GM18498 (cell line): Measurements from ENCODE around the gene LAMTOR2.
A peak's percentile ranks its signal among the peaks of the same experiment; 100 is the strongest.
"Not testable (repeated sequence)": the region's sequence is repeated elsewhere in the genome, so short reads cannot be mapped to it uniquely, and the experiment has no call there.

Experiments
- ATAC-seq: cut with Tn5 transposase; IDR thresholded peaks from one replicate; pipeline ENCODE4 v1.9.1; 2021; ENCODE audit warnings: mild to moderate bottlenecking, moderate library complexity; ENCODE audit not compliant: unreplicated experiment

Gene LAMTOR2

DNA sequence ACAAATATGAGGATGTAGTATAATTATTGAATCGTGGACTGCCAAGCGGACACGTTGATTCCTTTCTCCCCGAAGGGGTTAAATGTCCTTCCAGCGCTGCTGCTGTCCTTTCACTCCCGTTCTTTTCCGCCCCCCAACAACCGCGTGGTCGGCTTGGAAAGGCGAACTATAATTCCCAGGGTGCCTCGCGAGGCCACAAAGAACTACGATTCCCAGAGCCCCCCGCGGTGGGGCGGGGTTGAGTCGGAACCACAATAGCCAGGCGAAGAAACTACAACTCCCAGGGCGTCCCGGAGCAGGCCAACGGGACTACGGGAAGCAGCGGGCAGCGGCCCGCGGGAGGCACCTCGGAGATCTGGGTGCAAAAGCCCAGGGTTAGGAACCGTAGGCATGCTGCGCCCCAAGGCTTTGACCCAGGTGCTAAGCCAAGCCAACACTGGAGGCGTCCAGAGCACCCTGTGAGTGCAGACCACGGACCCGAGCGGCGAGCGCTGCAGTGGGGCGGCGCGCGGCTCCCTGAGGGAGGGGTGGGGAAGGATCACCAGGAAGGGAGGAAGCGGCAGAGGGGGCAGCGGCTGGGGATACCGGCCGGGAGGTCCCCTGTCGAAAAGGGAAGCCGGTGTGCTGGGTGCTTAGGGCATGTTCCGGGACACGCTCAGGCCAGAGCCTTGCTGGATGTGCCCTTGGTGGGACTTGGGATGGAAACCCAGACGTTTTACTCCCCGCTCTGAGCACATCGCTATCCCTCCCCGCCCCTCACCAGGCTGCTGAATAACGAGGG is at the start of gene LAMTOR2:
Gene LAMTOR2 (plus strand): TSS at position 283 of the 781 bp plus-strand sequence. CDS start 108 bp downstream, at position 391.
- ATAC-seq = peak; percentile 73

DNA sequence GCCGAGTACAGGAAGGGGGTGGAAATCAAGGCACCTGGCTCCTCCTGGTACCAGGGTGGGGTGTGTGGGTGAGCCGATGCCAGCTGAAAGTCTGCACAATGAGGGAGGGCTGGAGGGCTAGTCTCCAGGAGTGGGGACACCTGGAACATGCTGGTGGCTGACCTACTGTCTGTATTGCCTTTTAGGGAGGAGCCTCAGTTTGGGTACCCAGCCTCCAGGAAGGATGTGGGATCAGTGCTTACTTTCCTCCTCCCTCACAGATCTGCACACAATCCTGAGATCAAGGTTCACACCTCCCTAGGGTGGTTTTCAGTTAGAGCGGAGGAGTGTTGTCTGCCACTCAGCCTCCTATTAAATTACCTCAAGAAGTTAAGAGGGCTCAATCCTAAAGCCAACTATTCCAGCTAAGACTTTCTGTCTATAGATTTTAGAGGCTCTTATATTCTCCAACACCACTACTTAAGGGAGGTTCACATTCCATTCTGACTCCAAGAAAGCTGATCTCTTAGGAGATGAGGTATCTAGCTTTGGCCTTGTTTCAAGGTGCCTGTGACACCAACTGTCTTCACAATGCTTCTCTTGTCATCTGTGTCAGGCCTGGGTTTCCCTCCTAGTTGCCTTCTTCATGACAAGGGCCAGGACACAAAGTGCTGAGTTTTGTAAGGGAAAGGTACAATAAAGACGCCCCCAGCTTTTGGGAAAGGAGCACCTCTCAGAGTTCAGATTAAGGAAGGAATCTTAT is 49.6 kb upstream of the LAMTOR2 start:
- no peak for ATAC-seq

GRCh38 chr1:156006666-156007376 is 47.8 kb upstream of the LAMTOR2 start:
- ATAC-seq = no peak

GRCh38 chr1:156009404-156009803 is 45.2 kb upstream of the LAMTOR2 start:
- ATAC-seq = no peak

- peak; percentile 81 for ATAC-seq
Observed at GRCh38 chr1:156012051-156012817, 42.3 kb upstream of the LAMTOR2 start.

GRCh38 chr1:156014829-156015228 is 39.8 kb upstream of the LAMTOR2 start:
- no peak for ATAC-seq

GRCh38 chr1:156019946-156020292 is 34.7 kb upstream of the LAMTOR2 start:
- no peak for ATAC-seq

DNA sequence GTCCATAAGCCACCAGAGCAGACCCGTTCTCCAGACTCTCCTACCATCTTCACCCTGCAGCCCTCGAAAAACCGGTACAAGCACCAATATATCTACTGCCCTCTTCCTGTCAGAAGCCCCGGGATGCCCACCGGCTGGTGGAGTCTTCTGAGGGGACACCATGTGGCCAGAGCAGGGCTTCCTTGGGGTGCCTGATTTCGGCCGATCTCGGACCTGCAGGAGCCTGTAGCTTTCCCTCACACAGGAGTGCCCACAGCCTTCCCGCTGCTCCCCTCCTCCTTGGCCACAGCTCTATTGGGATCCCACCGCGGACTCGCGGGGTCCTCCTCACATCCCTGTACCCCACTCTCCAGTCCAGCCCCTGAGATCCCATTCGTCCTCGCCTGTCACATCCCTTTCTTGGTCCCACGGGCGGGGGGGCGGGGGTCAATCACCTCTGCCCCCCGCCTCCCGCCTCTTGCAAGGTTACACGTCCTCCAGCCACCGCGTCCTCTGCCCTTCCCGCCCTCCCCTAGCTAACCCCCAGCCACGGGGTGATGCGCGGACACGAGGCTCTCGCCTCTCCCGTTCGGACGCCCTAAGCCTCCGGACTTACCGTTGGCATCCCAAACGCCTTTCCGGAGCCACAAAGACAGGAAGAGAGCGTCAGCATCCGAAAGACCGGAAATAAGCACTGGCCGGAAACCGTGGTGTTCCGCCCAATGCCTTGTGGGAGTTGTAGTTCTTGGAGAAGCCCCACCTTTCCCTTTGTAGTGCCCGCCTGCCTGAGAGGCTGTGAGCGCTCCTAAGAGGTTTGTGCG is 34.1 kb upstream of the LAMTOR2 start, which contains the start of gene SSR2:
Gene SSR2 (minus strand): TSS at position 659 of the 800 bp plus-strand sequence. CDS start 784 bp downstream, outside the sequence.
- peak; percentile 93 for ATAC-seq

DNA sequence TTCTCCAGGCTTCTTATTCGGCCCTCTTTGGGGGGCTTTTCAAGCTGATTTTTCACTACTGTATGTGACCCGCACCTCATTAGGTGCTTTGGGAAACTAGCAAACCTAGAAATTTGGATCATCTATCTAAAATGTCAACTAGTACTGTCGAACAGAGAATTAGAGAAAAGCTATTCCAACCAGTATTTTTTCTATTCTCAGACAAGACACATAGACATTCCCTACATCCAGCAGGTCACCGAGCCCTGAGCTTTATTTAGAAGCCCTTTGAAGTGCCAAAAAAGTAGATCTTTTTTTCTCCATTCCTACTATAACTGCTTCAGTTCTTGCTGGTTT is 33.5 kb upstream of the LAMTOR2 start:
- no peak for ATAC-seq

GRCh38 chr1:156021954-156022353 is 32.6 kb upstream of the LAMTOR2 start:
- ATAC-seq = no peak

- ATAC-seq = no peak
Observed at GRCh38 chr1:156024801-156025200, 29.8 kb upstream of the LAMTOR2 start.

DNA sequence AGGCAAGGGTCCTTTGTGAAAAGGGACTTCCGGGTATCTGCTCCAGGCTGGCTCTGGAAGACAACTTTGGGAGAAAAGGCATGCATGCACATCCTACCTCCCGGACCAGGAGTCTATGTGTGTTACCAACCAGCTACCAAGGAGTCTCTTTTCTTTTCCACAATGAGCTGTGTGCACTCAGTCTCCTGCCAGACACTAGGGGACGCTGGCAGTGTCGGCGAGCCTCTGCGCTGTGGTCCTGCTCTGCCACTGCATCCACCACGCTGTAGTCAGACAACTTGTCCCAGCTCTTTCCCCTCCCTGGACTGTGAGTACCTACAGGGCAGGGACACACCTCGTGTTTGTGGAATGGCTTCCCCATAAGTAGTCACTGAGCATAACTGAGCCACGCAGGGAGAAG is 28.7 kb upstream of the LAMTOR2 start:
- ATAC-seq = no peak

- no peak for ATAC-seq
Observed at GRCh38 chr1:156026588-156026987, 28.0 kb upstream of the LAMTOR2 start.

GRCh38 chr1:156033011-156033410 is 21.6 kb upstream of the LAMTOR2 start:
- ATAC-seq = no peak

DNA sequence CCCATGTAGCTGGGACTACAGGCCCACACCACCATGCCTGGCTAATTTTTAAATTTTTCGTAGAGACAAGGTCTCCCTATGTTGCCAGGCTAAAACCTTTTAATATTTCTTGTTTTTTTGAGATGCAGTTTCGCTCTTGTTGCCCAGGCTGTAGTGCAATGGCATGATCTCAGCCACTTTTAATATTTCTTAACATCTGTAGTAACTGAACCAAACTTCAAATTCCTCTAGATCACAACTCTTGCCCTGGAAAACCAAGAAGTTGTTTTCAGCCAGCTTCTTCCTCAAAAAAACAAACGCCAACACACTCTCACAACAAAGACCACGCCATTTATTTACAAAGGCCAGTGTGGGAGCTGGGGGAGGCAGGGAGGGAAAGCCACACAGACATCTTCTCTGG is 19.6 kb upstream of the LAMTOR2 start:
- ATAC-seq = not testable (repeated sequence)

- no peak for ATAC-seq
Observed at GRCh38 chr1:156042828-156043227, 11.8 kb upstream of the LAMTOR2 start.

DNA sequence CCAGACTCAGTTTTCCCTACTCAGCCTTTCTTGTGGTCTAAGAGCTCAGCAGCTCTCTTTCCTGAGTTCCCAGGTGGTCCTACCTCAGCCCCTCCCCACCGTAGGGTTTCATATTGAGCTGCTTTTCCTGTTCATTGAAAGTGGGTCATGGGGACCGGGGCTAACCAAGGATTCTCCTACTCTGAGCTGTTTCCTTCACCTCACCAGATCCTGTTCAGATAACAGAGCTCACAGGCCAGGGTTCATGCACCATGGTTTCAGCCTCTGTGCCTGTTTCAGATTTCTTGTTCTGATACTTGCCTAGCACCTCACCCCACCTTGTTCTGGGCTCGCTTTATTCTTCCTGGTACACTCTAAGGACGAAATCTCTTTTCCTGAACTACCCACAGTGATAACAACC is 9.5 kb upstream of the LAMTOR2 start:
- no peak for ATAC-seq

DNA sequence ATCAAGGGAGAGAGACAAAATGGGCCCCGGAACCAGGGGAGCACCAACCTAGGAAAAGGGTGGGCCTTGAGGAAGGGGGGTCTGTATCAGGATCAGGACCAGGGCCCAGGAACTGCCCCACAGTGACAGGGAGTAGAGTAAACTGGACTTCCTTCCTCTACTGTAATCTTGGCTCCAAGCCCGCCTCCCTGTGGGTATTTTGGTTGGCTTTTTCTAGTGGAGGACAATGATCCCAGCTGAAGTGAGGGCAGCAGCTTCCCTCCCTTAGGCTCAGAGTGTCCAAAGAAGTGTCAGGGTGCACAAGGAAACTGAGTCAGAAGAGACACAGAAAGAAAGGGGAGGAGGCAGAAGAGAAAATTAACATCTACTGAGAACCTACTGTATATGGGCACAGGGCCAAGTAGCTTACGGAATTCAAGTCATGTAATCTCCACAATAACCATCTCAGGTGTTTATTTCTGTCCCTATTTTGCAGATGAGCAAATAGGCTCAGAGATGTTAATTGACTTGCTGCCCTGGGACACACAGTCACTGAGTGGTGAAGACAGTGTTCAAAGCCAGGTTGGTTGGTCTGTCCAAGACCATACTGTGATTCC is 5.8 kb upstream of the LAMTOR2 start:
- ATAC-seq = no peak

DNA sequence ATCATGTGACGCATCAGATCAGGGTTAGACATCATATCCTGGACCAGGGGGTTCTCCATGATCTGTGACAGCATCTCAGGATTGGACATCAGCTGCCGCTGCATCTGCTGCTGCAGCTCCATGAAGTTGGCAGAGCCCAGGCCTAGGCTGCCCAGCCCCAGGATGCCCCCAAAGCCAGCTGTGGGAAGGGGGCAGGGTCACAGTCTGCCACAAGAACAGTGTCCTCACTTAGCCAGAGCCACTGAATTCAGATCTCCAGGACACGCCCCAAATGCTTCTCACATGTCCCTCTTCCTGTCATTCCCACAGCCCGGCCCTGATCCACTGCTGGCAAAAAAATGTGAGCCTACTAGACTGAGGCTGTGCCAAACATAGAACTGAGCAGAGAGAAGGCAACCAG is 4.2 kb upstream of the LAMTOR2 start:
- ATAC-seq = no peak
